ENCODE data around the gene PANK2. TPM values are rescaled to one million over a fixed set of nuclear protein-coding genes. Genes with fewer than 3 reads are reported as not detected.
A peak's percentile ranks its signal among the peaks of the same experiment; 100 is the strongest.

The PANK2 gene
- total and polyA plus RNA-seq, 10 of the 15 experiments (the other 5 are each of a cell fraction or from before 2014, with no cell fraction given): 13.2 to 43.4 (median 33.3) TPM

GRCh38 chr20:3932277-3932676, 43.1 kb downstream of the PANK2 start:
- no peaks in the 10 kb centered on the region; a peak in 1 of 4 replicates for H3K36me3 ChIP-seq (ENCODE audit: control insufficient read depth in 2 of 2, insufficient read depth in 2 of 2, low read length in 1 of 2)
- no peaks in the 10 kb centered on the region for H3K27me3 ChIP-seq (replicated peaks in 1 of 2; ENCODE audit: control insufficient read depth in 2 of 2, insufficient read depth in 2 of 2, low read length in 1 of 2)
- DNase-seq (ENCODE audit: low read depth, low spot score) (no peak), FAIRE-seq (no peak), ATAC-seq (no peak)
- ChIA-PET SMC1A (ENCODE audit: uncharacterized antibody, unreplicated experiment) (interaction anchor here (1.9 kb wide), 1 partner anchor 60 kb away, joined by 5 read pairs; no protein-coding TSS in a partner anchor), CTCF (interaction anchor here (0.8 kb wide), 1 partner anchor 144 kb away, joined by 3 read pairs; no protein-coding TSS in a partner anchor), POLR2A (interaction anchor here (0.7 kb wide), 1 partner anchor 37 kb away, joined by 6 read pairs; no protein-coding TSS in a partner anchor), RAD21 (ENCODE audit: unreplicated experiment) (interaction anchor here (1.6 kb wide), 1 partner anchor 77 kb away, joined by 3 read pairs; no protein-coding TSS in a partner anchor)
- H3K4me3 ChIP-seq: no peak overlapping the region
- no TSS peak for BruUV-seq (replicated peaks)
- no peak overlapping the region for H3K9ac ChIP-seq (ENCODE audit: control insufficient read depth, insufficient read depth, low read length)
- 80% methylated on average over 4 of the region's 4 CpGs for WGBS (ENCODE audit: insufficient coverage, insufficient replicate concordance, low lambda C conversion rate, missing lambda C conversion rate)
- TF ChIP-seq STAT3 (IDR thresholded peaks at IDR 0.05; ENCODE audit: low read depth, low read length): no peak
- no peak for TF ChIP-seq MEF2B (IDR thresholded peaks at IDR 0.05; ENCODE audit: partially characterized antibody, poor library complexity, severe bottlenecking)
- no peak for TF ChIP-seq NFXL1 (IDR thresholded peaks at IDR 0.05; ENCODE audit: borderline replicate concordance)
- TF ChIP-seq SUPT20H (IDR thresholded peaks at IDR 0.05; ENCODE audit: borderline replicate concordance, control insufficient read depth, low read depth, low read length): no peak
- no peaks in the 10 kb centered on the region for H4K20me1 ChIP-seq (ENCODE audit: control insufficient read depth, insufficient read depth)
- in situ Hi-C loops (cut with MboI) (no loop called here), intact Hi-C loops (cut with micrococcal nuclease; ENCODE audit: unreplicated experiment) (no loop called here)
- H3K4me2 ChIP-seq (ENCODE audit: control insufficient read depth, insufficient read depth): no peak overlapping the region
- no peaks in the 10 kb centered on the region for H3K79me2 ChIP-seq (ENCODE audit: control insufficient read depth, insufficient read depth, low read length)
- H3K9me3 ChIP-seq (replicated peaks; ENCODE audit: control insufficient read depth, insufficient read depth, low read length): no peaks in the 10 kb centered on the region
- H3K4me1 ChIP-seq (ENCODE audit: control insufficient read depth, insufficient read depth, low read length): peaks cover 12% of the 10 kb centered on the region
- no peak overlapping the region for H2AFZ ChIP-seq (ENCODE audit: control insufficient read depth, low read depth, low read length)
- H3K27ac ChIP-seq (ENCODE audit: control insufficient read depth, insufficient read depth): no peak overlapping the region

DNA sequence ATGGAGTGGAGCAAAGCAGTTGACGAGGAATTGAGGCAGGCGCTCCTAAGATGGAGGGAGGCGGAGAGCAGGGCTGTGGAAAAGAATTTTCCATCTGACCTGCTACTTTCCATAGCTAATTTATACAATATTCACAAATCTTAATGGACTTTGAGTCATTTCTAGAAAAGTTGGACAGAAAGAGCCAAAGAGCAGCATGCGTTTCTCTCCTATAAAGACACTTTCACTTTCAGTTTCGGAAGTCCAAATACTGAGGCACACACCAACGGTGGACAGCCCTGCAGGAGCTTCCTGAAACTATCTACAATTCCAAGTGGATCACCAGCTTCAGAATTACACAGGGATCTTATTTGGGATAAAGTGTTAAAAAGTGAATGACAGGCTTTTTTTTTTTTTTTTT, 43.5 kb downstream of the PANK2 start:
- ChIA-PET SMC1A (ENCODE audit: uncharacterized antibody, unreplicated experiment) (interaction anchor here (1.2 kb wide), 1 partner anchor 13 kb away, joined by 3 read pairs; no protein-coding TSS in a partner anchor), CTCF (interaction anchor here (0.8 to 1.3 kb wide), 2 partner anchors 58 to 144 kb away, joined by 3 to 4 read pairs; no protein-coding TSS in a partner anchor), POLR2A (interaction anchor here (0.7 kb wide), 1 partner anchor 37 kb away, joined by 6 read pairs; no protein-coding TSS in a partner anchor), RAD21 (ENCODE audit: unreplicated experiment) (interaction anchor here (1.3 to 1.6 kb wide), 2 partner anchors 40 to 76 kb away, joined by 3 read pairs; no protein-coding TSS in a partner anchor)
- no peaks in the 10 kb centered on the region for H4K20me1 ChIP-seq (ENCODE audit: control insufficient read depth, insufficient read depth)
- peaks cover 12% of the 10 kb centered on the region for H3K4me1 ChIP-seq (ENCODE audit: control insufficient read depth, insufficient read depth, low read length)
- H3K9ac ChIP-seq (ENCODE audit: control insufficient read depth, insufficient read depth, low read length): no peak overlapping the region
- H3K36me3 ChIP-seq (ENCODE audit: control insufficient read depth in 2 of 2, insufficient read depth in 2 of 2, low read length in 1 of 2): no peaks in the 10 kb centered on the region; a peak in 1 of 4 replicates
- BruUV-seq (replicated peaks): no TSS peak
- no peak overlapping the region for H3K27ac ChIP-seq (ENCODE audit: control insufficient read depth, insufficient read depth)
- no peaks in the 10 kb centered on the region for H3K79me2 ChIP-seq (ENCODE audit: control insufficient read depth, insufficient read depth, low read length)
- no peak for FAIRE-seq
- no peak overlapping the region for H3K4me3 ChIP-seq
- WGBS (ENCODE audit: insufficient coverage, insufficient replicate concordance, low lambda C conversion rate, missing lambda C conversion rate): 44% methylated on average over 6 of the region's 6 CpGs
- H3K4me2 ChIP-seq (ENCODE audit: control insufficient read depth, insufficient read depth): no peak overlapping the region
- no peak overlapping the region for H2AFZ ChIP-seq (ENCODE audit: control insufficient read depth, low read depth, low read length)
- ATAC-seq: peak; percentile 55
- no peak for DNase-seq (ENCODE audit: low read depth, low spot score)
- intact Hi-C loops (cut with micrococcal nuclease; ENCODE audit: unreplicated experiment) (no loop called here), in situ Hi-C loops (cut with MboI) (no loop called here)
- H3K27me3 ChIP-seq (replicated peaks in 1 of 2; ENCODE audit: control insufficient read depth in 2 of 2, insufficient read depth in 2 of 2, low read length in 1 of 2): no peaks in the 10 kb centered on the region
- H3K9me3 ChIP-seq (replicated peaks; ENCODE audit: control insufficient read depth, insufficient read depth, low read length): no peaks in the 10 kb centered on the region
- TF ChIP-seq RFX5 (IDR thresholded peaks at IDR 0.05; ENCODE audit: low read depth, low read length) (no peak), NFYA (IDR thresholded peaks at IDR 0.05; ENCODE audit: borderline replicate concordance, low read depth, low read length) (no peak), SMAD1 (IDR thresholded peaks at IDR 0.05; ENCODE audit: low read depth, partially characterized antibody) (no peak), RUNX3 (IDR thresholded peaks at IDR 0.05; ENCODE audit: low read length) (no peak), EGR1 (IDR thresholded peaks at IDR 0.05; ENCODE audit: borderline replicate concordance in 1 of 2, low read depth in 2 of 2, low read length in 2 of 2) (no peak), TCF7 (IDR thresholded peaks at IDR 0.05; ENCODE audit: borderline replicate concordance) (no peak), RAD21 (IDR thresholded peaks at IDR 0.05; ENCODE audit: insufficient read depth, low read depth, low read length) (no peak), HDGF (IDR thresholded peaks at IDR 0.05) (no peak), SMARCA5 (IDR thresholded peaks at IDR 0.05) (no peak), IKZF2 (IDR thresholded peaks at IDR 0.05) (peak in 1 of 2 experiments; percentile 42; a peak in 1 of 4 replicates), GABPA (IDR thresholded peaks at IDR 0.05; ENCODE audit: low read depth) (no peak), PAX5 (IDR thresholded peaks at IDR 0.05; ENCODE audit: borderline replicate concordance, low read depth, low read length) (no peak), EP300 (IDR thresholded peaks at IDR 0.05; ENCODE audit: borderline replicate concordance in 1 of 2, control insufficient read depth in 1 of 2, low read depth in 2 of 2, low read length in 2 of 2) (no peak), SRF (IDR thresholded peaks at IDR 0.05; ENCODE audit: low read depth in 2 of 2, low read length in 2 of 2) (no peak), SMC3 (IDR thresholded peaks at IDR 0.05; ENCODE audit: borderline replicate concordance, low read length) (no peak), NFXL1 (IDR thresholded peaks at IDR 0.05; ENCODE audit: borderline replicate concordance) (no peak), IRF4 (IDR thresholded peaks at IDR 0.05; ENCODE audit: low read depth, low read length) (peak; percentile 73; the same call in 1 of the 2 replicates)

Measured in GM12878 (cell line).